Small intestine (tissue), 7 donors: ENCODE measurements around the gene UVSSA. TPM values are rescaled to one million over a fixed set of nuclear protein-coding genes. Genes with fewer than 3 reads are reported as not detected.

Experiments used
- DNase-seq, 2 donors: peaks; one replicate each; pipeline versions ENCODE4 v3.0.0 to v3.0.0-alpha.2; 2013
- FAIRE-seq: peaks from 2 replicates; lab custom pipeline; 2012; peaks lifted over from hg19 to GRCh38; lab: Jason Lieb, UNC
- H3K27ac ChIP-seq, 3 donors: one replicate each; pipeline ENCODE4 v1.5.1; 2013; ENCODE audit warnings: low read length in 2 of 3, mild to moderate bottlenecking in 2 of 3, control low read depth in 1 of 3, inconsistent platforms in 1 of 3, low read depth in 1 of 3, moderate library complexity in 1 of 3
- H3K27me3 ChIP-seq, 3 donors: one replicate each; pipeline ENCODE4 v1.6.1; 2013; ENCODE audit warnings: low read length in 3 of 3, inconsistent platforms in 1 of 3; ENCODE audit not compliant: control insufficient read depth in 3 of 3, insufficient read depth in 3 of 3
- H3K36me3 ChIP-seq, 3 donors: one replicate each; pipeline ENCODE4 v1.6.1; 2013; ENCODE audit warnings: low read length in 3 of 3, inconsistent platforms in 1 of 3, low read depth in 1 of 3, mild to moderate bottlenecking in 1 of 3, moderate library complexity in 1 of 3; ENCODE audit not compliant: control insufficient read depth in 3 of 3, insufficient read depth in 2 of 3
- H3K4me1 ChIP-seq, 3 donors: one replicate each; pipeline ENCODE4 v1.6.1; 2013; ENCODE audit warnings: low read length in 2 of 3, inconsistent platforms in 1 of 3, low read depth in 1 of 3, mild to moderate bottlenecking in 1 of 3, moderate library complexity in 1 of 3; ENCODE audit not compliant: control insufficient read depth in 3 of 3, insufficient read depth in 2 of 3
- H3K4me3 ChIP-seq, 3 donors: one replicate each; pipeline ENCODE4 v1.5.1; 2013; ENCODE audit warnings: low read length in 3 of 3, control low read depth in 1 of 3, inconsistent platforms in 1 of 3, low read depth in 1 of 3, mild to moderate bottlenecking in 1 of 3, moderate library complexity in 1 of 3
- H3K9me3 ChIP-seq, 2 donors: one replicate each; pipeline ENCODE4 v1.6.1; 2013; ENCODE audit warnings: low read depth in 1 of 2, low read length in 1 of 2; ENCODE audit not compliant: control insufficient read depth in 2 of 2, insufficient read depth in 1 of 2
- WGBS, 3 donors: extraction: QIAGEN DNeasy Blood & Tissue Kit; methylation state at CpG; one replicate each; pipeline ENCODE4 v1.1.7; 2013; 5-methylcytosine and 5-hydroxymethylcytosine counted together
- polyA plus RNA-seq, 4 donors: library from polyadenylated mRNA; stranded (reverse) in 3 of 4; unstranded in 1 of 4; fragments of 200-250 nt in 3 of 4; fragments of 120-200 nt in 1 of 4; gene quantifications; one replicate each; pipeline versions ENCODE4 v1.2.1 to v1.2.3, GENCODE V29; 2013
- donor health status: healthy with polysubstance abuse.
- donor health status: control.
- donor health status: control.
- donor health status: Bipolar disorder and iron deficiency.
- donor health status: healthy.

UVSSA gene
- polyA plus RNA-seq, 4 donors, result 8.5 to 20.3 (median 9.8) TPM

- DNase-seq (no peak), FAIRE-seq (no peak)
- Histone ChIP-seq H3K4me1 (no peaks in the 10 kb centered on the region), H3K27me3 (peaks cover 25 to 49% (median 30%) of the 10 kb centered on the region in 3 donors), H3K4me3 (no peak overlapping the region), H3K27ac (no peak overlapping the region), H3K9me3 (peaks cover 5 to 27% of the 10 kb centered on the region in 2 donors), H3K36me3 (peaks cover 0 to 3% (median 0%) of the 10 kb centered on the region in 3 donors)
- 84 to 88% (median 86%) methylated on average over 11 of the region's 11 CpGs for WGBS, 3 donors
Observed at GRCh38 chr4:1400191-1400805, 53.3 kb downstream of the UVSSA start.

DNA sequence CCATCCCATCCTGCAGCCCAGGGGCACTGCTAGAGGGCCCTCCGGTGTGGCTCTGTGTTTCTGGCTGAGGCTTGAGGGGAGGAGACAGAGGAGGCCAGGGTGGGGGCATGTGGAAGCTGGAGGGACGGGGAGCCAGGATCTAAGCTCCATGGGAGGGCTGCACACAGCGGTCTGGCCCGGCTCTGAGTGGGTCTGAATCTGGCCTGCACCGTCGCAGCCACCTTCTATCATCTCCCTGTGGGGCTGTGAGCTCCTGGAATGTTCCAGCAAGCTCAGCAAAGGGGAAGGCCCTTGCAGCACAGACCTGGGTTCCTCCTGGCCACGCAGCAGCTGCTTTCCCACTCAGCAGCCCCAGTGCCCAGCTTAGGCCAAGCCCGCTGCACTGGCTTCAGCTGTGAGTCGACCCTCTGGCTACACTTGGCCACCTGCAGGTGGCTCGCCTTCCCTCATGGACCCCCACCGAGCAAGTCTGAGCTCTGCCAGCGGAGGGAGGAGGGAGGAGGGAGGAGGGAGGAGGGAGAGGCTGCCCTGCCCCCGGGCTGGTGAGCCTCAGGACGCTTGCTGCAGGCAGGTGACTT is 53.9 kb downstream of the UVSSA start:
- peaks cover 5 to 27% of the 10 kb centered on the region in 2 donors for H3K9me3 ChIP-seq
- H3K27me3 ChIP-seq, result peaks cover 31 to 54% (median 34%) of the 10 kb centered on the region in 3 donors
- no peak overlapping the region for H3K27ac ChIP-seq
- H3K4me1 ChIP-seq, result no peaks in the 10 kb centered on the region
- H3K4me3 ChIP-seq, result no peak overlapping the region
- FAIRE-seq, result no peak
- no peak for DNase-seq
- no peaks in the 10 kb centered on the region for H3K36me3 ChIP-seq
- WGBS, 3 donors, result 34 to 59% (median 44%) methylated on average over 11 to 14 of the region's 14 CpGs

DNA sequence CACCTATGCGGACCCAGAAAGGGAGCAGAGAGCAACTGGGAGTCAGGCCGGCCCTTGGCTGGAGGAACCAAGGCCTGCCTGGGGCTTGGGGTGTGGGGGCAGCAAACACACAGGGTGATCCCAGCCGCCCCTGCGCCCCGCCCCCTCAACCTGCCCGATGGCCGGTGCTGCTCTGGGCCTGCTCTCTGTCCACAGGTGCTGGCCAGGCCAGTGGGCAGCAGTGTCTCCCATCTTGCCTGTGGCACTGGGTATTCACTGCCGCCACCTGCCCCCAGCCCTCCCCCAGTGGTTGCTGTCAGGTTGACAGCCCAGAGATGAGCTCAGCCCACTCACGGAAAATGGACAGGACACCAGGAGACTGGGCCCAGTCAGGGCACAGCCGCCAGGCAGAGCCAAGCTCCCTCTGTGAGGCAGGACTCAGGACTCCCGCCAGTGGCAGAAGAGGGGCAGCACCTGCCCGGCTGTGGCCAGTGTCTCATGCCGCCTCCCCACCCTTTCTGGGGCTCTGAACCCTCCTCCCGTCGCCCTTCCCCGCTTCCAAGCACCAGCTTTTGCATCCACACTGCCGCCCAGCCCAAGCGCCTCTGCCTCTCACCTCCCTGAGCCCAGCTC is 54.5 kb downstream of the UVSSA start:
- no peaks in the 10 kb centered on the region for H3K36me3 ChIP-seq
- H3K27me3 ChIP-seq, result peaks cover 35 to 54% (median 37%) of the 10 kb centered on the region in 3 donors
- peaks cover 5 to 21% of the 10 kb centered on the region in 2 donors for H3K9me3 ChIP-seq
- FAIRE-seq, result no peak
- DNase-seq, result no peak
- H3K27ac ChIP-seq, result no peak overlapping the region
- H3K4me3 ChIP-seq, result no peak overlapping the region
- no peaks in the 10 kb centered on the region for H3K4me1 ChIP-seq
- WGBS, 3 donors, result 41 to 43% (median 42%) methylated on average over 18 of the region's 18 CpGs

- Histone ChIP-seq H3K27me3 (peaks cover 41 to 58% (median 43%) of the 10 kb centered on the region in 3 donors), H3K9me3 (peaks cover 2 to 15% of the 10 kb centered on the region in 2 donors), H3K4me1 (no peaks in the 10 kb centered on the region), H3K36me3 (no peaks in the 10 kb centered on the region), H3K4me3 (no peak overlapping the region), H3K27ac (no peak overlapping the region)
- FAIRE-seq (no peak), DNase-seq (no peak)
- whole genome bisulfite sequencing, 3 donors, result 13 to 25% (median 18%) methylated on average over 21 to 24 of the region's 24 CpGs
Observed at GRCh38 chr4:1402021-1402515, 55.1 kb downstream of the UVSSA start.

- FAIRE-seq (no peak), DNase-seq (peak in 1 of 2 donors; percentile 22)
- Histone ChIP-seq H3K36me3 (no peaks in the 10 kb centered on the region), H3K27ac (no peak overlapping the region), H3K27me3 (peaks cover 46 to 64% (median 48%) of the 10 kb centered on the region in 3 donors), H3K4me1 (no peaks in the 10 kb centered on the region), H3K4me3 (no peak overlapping the region), H3K9me3 (peaks cover 2 to 13% of the 10 kb centered on the region in 2 donors)
- WGBS, 3 donors, result 7 to 11% (median 10%) methylated on average over 59 to 69 of the region's 69 CpGs
Observed at GRCh38 chr4:1402516-1403091, 55.6 kb downstream of the UVSSA start.

DNA sequence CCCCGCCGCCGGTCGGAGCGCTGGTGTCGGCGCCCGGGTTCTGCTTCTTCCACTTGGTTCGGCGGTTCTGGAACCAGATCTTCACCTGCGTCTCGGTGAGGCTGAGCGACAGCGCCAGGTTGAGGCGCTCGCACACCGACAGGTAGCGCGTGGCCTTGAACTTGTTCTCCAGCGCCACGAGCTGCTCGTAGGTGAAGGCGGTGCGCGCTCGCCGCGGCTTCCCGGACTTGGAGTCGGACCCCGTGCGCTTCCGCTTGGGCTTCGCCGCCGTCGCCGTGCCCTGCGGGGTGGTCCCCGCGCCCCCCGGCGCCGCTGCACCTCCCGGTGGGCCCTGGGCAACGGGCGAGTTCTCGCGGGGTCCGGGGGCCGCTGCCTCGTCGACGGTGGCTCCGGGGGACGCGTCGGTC is 56.2 kb downstream of the UVSSA start:
- Histone ChIP-seq H3K36me3 (no peaks in the 10 kb centered on the region), H3K4me1 (no peaks in the 10 kb centered on the region), H3K9me3 (peaks cover 2 to 13% of the 10 kb centered on the region in 2 donors), H3K27ac (no peak overlapping the region), H3K27me3 (peaks cover 49 to 66% (median 51%) of the 10 kb centered on the region in 3 donors), H3K4me3 (no peak overlapping the region)
- FAIRE-seq, result no peak
- WGBS, 3 donors, result 7 to 14% (median 11%) methylated on average over 37 to 58 of the region's 58 CpGs
- peak in 1 of 2 donors; percentile 8 for DNase-seq

- no peaks in the 10 kb centered on the region for H3K36me3 ChIP-seq
- peaks cover 0 to 8% of the 10 kb centered on the region in 2 donors for H3K9me3 ChIP-seq
- DNase-seq, result no peak
- peaks cover 53 to 73% (median 56%) of the 10 kb centered on the region in 3 donors for H3K27me3 ChIP-seq
- no peak overlapping the region for H3K27ac ChIP-seq
- H3K4me3 ChIP-seq, result no peak overlapping the region
- no peaks in the 10 kb centered on the region for H3K4me1 ChIP-seq
- no peak for FAIRE-seq
- WGBS, 3 donors, result 7 to 13% (median 12%) methylated on average over 71 to 107 of the region's 107 CpGs
Observed at GRCh38 chr4:1403591-1404572, 56.9 kb downstream of the UVSSA start.
